Stomach (tissue), 9 donors: ENCODE measurements around the gene TPST1. TPM values are rescaled to one million over a fixed set of nuclear protein-coding genes. Genes with fewer than 3 reads are reported as not detected.

Experiments used
- DNase-seq, 2 donors: peaks; one replicate each; pipeline versions ENCODE4 v3.0.0 to v3.0.0-alpha.2; 2013 to 2019
- H3K27ac ChIP-seq, 5 donors: fragments of 200-600 bp in 4 of 5; sonication (generic) in 4 of 5; one replicate each; pipeline ENCODE4 v1.5.1; 2013 to 2019; ENCODE audit warnings: mild to moderate bottlenecking in 1 of 5, moderate library complexity in 1 of 5
- H3K27me3 ChIP-seq, 3 donors: fragments of 200-600 bp; sonication (generic); one replicate each; pipeline ENCODE4 v1.5.1; 2017 to 2019; ENCODE audit warnings: mixed run types in 1 of 3
- H3K36me3 ChIP-seq, 4 donors: fragments of 200-600 bp; sonication (generic); 1 replicate in 3 of 4; 2 replicates in 1 of 4; pipeline ENCODE4 v1.5.1; 2016 to 2019
- H3K4me1 ChIP-seq, 4 donors: fragments of 200-600 bp; sonication (generic); one replicate each; pipeline ENCODE4 v1.5.1; 2016 to 2019
- H3K4me3 ChIP-seq, 4 donors: fragments of 200-600 bp; sonication (generic) in 3 of 4; one replicate each; pipeline ENCODE4 v1.5.1; 2016 to 2019; ENCODE audit warnings: mild to moderate bottlenecking in 1 of 4
- H3K9me3 ChIP-seq, 4 donors: fragments of 200-600 bp; sonication (generic); one replicate each; pipeline ENCODE4 v1.5.1; 2016 to 2019
- CTCF ChIP-seq, 7 experiments: fragments of 450-650 bp in 4 of 7; fragments of 200-600 bp in 3 of 7; sonication (generic) in 3 of 7; IDR thresholded peaks; one replicate each; pipeline ENCODE4 v1.5.1; 2016 to 2019; ENCODE audit warnings: antibody characterized with exemption in 7 of 7, control low read depth in 2 of 7, mild to moderate bottlenecking in 1 of 7
- EP300 ChIP-seq: sonication (generic); formaldehyde crosslinking; IDR thresholded peaks from one replicate; pipeline ENCODE4 v1.6.1; 2017; ENCODE audit warnings: antibody characterized with exemption
- POLR2A ChIP-seq, 4 donors: fragments of 450-650 bp; IDR thresholded peaks; one replicate each; pipeline ENCODE4 v1.6.1; 2016; ENCODE audit warnings: antibody characterized with exemption in 4 of 4, control low read depth in 2 of 4, mild to moderate bottlenecking in 1 of 4, moderate library complexity in 1 of 4
- POLR2AphosphoS5 ChIP-seq, 3 donors: sonication (generic); formaldehyde crosslinking; IDR thresholded peaks; one replicate each; pipeline ENCODE4 v1.6.1; 2016; ENCODE audit warnings: antibody characterized with exemption in 3 of 3
- WGBS, 5 donors: extraction: QIAGEN DNeasy Blood & Tissue Kit in 3 of 5; methylation state at CpG; one replicate each; pipeline versions ENCODE4 v1.1.5 to v1.1.7; 2013 to 2018; 5-methylcytosine and 5-hydroxymethylcytosine counted together
- intact Hi-C: fragments of 100-400 bp; cut with DNase I; formaldehyde crosslinking; loops from one replicate; pipeline ENCODE4 v1.15.1; 2023; ENCODE audit warnings: low total_unique reads
- polyA plus RNA-seq, 3 donors: library from polyadenylated mRNA; stranded (reverse); fragments of 200-250 nt; gene quantifications; one replicate each; pipeline ENCODE4 v1.2.3, GENCODE V29; 2013
- total RNA-seq, 5 donors: library from RNA; depleted of rRNA; stranded (reverse); fragments of >200 nt; gene quantifications; one replicate each; pipeline versions ENCODE4 v1.1.0 to v1.2.3, GENCODE V29; 2014 to 2016
- donor health status: healthy with polysubstance abuse.
- donor health status: Bipolar disorder and iron deficiency.
- donor health status: healthy.

The TPST1 gene
- total and polyA plus RNA-seq, 8 donors, result 0.58 to 78.8 (median 8.7) TPM

- H3K27ac ChIP-seq, result no peak overlapping the region
- intact Hi-C loops, result no loop called here
- no peak for TF ChIP-seq EP300
- no peak overlapping the region for H3K4me3 ChIP-seq
- H3K27me3 ChIP-seq, result no peaks in the 10 kb centered on the region
- WGBS, 5 donors, result 73 to 100% (median 88%) methylated on average over 1 of the region's 1 CpG
- H3K4me1 ChIP-seq, result peaks cover 0 to 9% (median 5%) of the 10 kb centered on the region in 4 donors
- DNase-seq, result no peak
- peaks cover 4 to 18% (median 7%) of the 10 kb centered on the region in 4 donors for H3K36me3 ChIP-seq
- no peaks in the 10 kb centered on the region for H3K9me3 ChIP-seq
These were observed 41.9 kb upstream of the TPST1 start for GRCh38 chr7:66163186-66163610.

GRCh38 chr7:66164356-66164755 is 40.8 kb upstream of the TPST1 start:
- DNase-seq, result no peak
- TF ChIP-seq POLR2A (IDR thresholded peaks at IDR 0.05), result no peak
- TF ChIP-seq POLR2AphosphoS5 (IDR thresholded peaks at IDR 0.05), result no peak
- no peak for TF ChIP-seq CTCF (IDR thresholded peaks at IDR 0.05)
- TF ChIP-seq EP300, result no peak
- no peak overlapping the region for H3K27ac ChIP-seq
- H3K27me3 ChIP-seq, result no peaks in the 10 kb centered on the region
- peaks cover 0 to 9% (median 5%) of the 10 kb centered on the region in 4 donors for H3K4me1 ChIP-seq
- 72 to 86% (median 79%) methylated on average over 7 of the region's 7 CpGs for WGBS, 5 donors
- H3K36me3 ChIP-seq, result peaks cover 0 to 6% (median 0%) of the 10 kb centered on the region in 4 donors
- intact Hi-C loops, result no loop called here
- no peak overlapping the region for H3K4me3 ChIP-seq
- H3K9me3 ChIP-seq, result no peaks in the 10 kb centered on the region

GRCh38 chr7:66167773-66168387 is 37.3 kb upstream of the TPST1 start:
- H3K4me1 ChIP-seq, result peaks cover 0 to 16% (median 7%) of the 10 kb centered on the region in 4 donors
- no peaks in the 10 kb centered on the region for H3K36me3 ChIP-seq
- WGBS, 5 donors, result 51 to 65% (median 56%) methylated on average over 7 of the region's 7 CpGs
- DNase-seq, result peak in 1 of 2 donors; percentile 63
- H3K27ac ChIP-seq, result no peak overlapping the region
- no peaks in the 10 kb centered on the region for H3K9me3 ChIP-seq
- intact Hi-C loops, result no loop called here
- H3K27me3 ChIP-seq, result no peaks in the 10 kb centered on the region
- no peak overlapping the region for H3K4me3 ChIP-seq
- TF ChIP-seq CTCF (IDR thresholded peaks at IDR 0.05), result no peak
- no peak for TF ChIP-seq POLR2AphosphoS5 (IDR thresholded peaks at IDR 0.05)
- TF ChIP-seq EP300, result no peak
- no peak for TF ChIP-seq POLR2A (IDR thresholded peaks at IDR 0.05)

- Histone ChIP-seq H3K27me3 (no peaks in the 10 kb centered on the region), H3K27ac (no peak overlapping the region), H3K4me3 (no peak overlapping the region), H3K36me3 (no peaks in the 10 kb centered on the region), H3K4me1 (peaks cover 0 to 16% (median 7%) of the 10 kb centered on the region in 4 donors), H3K9me3 (no peaks in the 10 kb centered on the region)
- intact Hi-C loops, result no loop called here
- no peak for DNase-seq
- no peak for TF ChIP-seq CTCF (IDR thresholded peaks at IDR 0.05)
- TF ChIP-seq POLR2AphosphoS5 (IDR thresholded peaks at IDR 0.05), result no peak
- no peak for TF ChIP-seq EP300
- TF ChIP-seq POLR2A (IDR thresholded peaks at IDR 0.05), result no peak
- 83 to 98% (median 93%) methylated on average over 2 of the region's 2 CpGs for WGBS, 5 donors
These were observed 35.5 kb upstream of the TPST1 start for GRCh38 chr7:66169616-66170015.
